Hematopoietic multipotent progenitor cell treated with erythropoietin and hydrocortisone succinate and interleukin-3 and kit ligand, for 6 days (in vitro differentiated cells): ENCODE measurements around the gene TBC1D7.

Source experiments
- DNase-seq: peaks from one replicate; pipeline ENCODE4 v3.0.0-alpha.2; 2015

The TBC1D7 gene

GRCh38 chr6:13290335-13290734 lies 38.0 kb downstream of the TBC1D7 start:
- DNase-seq = peak; percentile 73

DNA sequence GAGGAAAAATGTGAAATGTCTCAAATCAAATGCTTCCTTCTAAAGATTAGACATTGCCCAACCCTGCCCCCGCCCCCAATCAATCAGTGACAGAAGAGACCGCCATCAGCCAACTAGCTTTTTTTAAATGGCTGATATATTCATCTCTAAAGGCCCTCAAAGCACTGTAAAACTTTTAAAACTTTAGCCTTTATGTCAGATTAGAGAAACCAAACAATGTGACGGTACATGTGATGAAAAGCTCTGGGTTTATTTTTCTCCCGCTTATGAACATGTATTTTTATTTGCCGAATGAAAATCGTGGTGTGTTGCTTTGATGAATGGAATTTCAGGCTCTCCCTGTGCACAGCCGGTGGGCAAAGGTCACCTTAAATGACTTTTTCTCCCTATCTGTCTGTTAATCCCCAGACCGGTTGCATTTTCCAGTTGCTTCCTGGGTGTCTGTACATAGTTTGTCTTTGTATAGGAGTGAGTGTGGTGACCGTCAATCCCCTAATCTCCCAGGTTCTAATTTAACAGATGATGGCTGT lies 38.5 kb downstream of the TBC1D7 start:
- DNase-seq = no peak

- no peak for DNase-seq
These were observed 39.4 kb downstream of the TBC1D7 start for GRCh38 chr6:13288969-13289391.

DNA sequence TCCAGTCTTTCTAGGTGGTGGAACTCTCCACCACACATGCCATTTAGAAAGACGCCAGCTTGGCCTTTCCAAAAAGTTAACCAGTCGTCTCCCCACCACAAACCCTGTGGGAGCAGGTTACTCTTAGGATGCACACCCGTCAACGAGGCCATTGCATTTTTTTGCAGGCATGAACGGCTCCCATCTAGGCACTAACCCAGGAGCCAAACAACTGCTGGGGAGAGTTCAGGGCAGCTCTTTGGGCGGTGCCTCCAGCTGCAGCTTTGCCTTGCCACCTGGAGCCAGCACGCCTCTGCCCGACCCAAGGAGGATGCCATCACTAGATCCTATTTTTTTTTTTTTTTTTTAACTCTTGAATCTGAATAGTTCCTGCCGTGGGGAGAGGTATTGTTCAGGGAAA lies 39.9 kb downstream of the TBC1D7 start:
- DNase-seq = no peak

DNA sequence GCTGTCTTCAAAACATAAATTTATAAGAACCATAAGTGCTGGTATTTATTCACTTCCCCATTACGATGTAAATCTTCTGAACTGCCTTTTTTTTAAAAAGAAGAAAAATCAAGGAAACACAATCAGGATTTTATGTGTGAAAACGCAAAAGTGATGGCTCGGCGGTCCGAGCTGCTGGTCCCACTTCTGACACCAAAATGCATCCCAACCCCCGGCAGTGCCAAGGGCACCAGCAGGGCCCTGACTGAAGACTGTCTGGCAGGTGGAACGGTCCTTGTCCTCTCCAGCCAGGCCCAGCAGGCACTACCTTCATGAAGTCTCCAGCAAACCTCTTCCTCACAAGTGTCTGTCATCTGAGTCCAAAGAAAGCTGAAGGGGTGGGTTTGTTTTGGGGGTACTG lies 41.2 kb downstream of the TBC1D7 start:
- no peak for DNase-seq

DNA sequence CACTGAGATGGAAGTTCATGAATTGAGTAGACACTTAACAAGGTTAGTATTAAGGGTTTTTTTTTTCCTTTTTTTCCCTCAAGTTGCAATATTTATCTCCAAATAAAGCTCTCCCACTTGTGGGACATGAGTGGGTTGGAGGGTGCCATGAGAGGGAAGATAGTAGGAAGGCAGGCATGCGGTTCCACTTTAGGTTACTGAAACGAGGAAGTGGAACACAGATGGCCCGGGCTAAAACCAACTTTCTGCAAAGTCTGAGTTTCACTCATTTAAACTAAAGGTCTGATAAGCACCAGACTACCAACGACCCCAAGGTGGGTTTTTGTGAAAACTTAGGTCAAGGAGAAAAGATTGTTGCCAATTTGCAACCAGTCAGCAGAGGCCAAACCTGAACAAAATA lies 42.2 kb downstream of the TBC1D7 start:
- DNase-seq = peak; percentile 32

DNA sequence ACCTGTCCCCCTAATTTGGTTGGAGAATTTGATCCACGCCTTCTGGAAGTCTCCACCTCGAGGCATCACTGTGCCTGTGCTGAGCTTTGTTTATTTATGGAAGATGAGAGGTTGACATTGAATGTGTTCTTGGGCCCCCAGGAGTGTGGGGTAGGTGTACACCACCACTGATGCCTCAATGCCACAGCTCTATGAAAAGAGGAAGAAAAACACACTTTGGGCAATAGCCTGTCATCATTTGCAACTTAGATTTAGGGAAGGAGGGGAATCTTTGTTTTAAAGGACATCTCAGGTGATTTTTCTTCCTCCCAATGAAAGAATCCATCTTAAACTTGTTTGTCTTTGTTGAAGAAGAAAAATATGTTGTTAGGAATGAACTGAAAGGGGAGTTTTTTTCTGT lies 42.6 kb downstream of the TBC1D7 start:
- no peak for DNase-seq

GRCh38 chr6:13284646-13285045 lies 43.7 kb downstream of the TBC1D7 start:
- no peak for DNase-seq

DNA sequence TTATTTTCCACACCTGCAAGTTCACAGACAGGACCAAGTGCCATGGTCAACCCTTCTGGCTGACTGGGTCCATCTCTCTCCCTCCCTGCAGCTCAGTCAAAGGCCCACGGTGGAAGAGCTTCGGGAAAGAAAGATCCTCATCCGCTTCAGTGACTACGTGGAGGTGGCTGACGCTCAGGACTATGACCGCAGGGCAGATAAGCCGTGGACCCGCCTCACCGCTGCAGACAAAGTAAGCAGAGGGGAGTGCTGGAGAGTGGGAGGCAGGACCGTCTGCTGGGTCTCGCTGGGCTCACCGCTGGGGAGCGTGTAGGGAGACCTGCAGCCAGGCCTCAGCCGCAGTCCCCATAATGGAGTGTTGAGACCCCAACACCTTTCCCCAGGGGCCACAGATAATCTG lies 45.0 kb downstream of the TBC1D7 start:
- DNase-seq = no peak

DNA sequence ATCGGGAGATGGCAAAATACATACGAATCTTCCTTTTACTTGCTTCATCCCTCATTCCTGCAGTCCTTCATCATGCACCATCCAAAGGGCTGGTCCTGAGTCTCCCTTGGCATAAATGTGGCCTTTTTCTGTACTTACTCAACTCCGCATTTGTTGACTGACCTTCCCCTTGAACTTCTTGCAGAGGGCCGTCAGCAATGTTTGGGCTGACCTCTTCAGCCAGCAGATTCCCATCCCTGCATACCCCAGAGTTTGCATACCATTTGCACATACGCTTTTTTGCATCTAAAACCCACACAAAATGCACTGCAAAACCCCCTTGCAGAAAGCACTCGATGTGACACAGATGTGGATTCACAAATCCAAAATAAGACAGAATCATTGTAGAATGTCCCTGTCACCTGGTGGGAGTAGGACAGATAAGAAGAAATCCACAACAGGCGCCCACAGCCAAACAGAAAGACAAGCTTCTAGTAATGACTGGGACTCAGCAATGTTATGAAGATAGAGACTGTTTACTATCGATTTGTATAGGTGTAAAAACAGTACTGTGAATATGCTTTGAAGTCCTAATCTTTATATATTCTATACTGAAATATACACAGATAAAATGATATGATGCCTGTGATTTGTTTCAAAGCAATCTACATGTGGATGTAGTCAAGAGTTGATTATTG lies 45.8 kb downstream of the TBC1D7 start:
- DNase-seq = no peak

GRCh38 chr6:13281686-13282085 lies 46.7 kb downstream of the TBC1D7 start:
- no peak for DNase-seq

GRCh38 chr6:13280254-13280653 lies 48.1 kb downstream of the TBC1D7 start:
- peak; percentile 21 for DNase-seq

DNA sequence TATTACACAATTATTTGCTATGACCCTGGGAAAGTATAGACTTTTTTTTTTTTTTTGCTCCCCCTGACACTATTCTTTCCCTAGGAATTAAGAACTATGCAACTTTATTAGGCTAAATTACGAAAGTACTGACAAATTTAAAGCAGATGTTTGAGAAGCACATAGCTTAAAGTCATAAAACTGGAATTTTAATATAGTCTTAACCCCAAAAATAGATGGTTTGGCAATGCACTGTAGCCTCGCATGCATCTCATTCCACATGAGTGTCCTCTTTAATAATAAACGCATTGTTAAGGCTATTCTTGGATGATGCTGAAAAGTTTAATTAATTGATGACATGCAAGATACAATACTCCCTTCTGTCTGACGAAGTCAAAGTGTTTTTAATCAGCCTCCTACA lies 49.3 kb downstream of the TBC1D7 start:
- DNase-seq = no peak

DNA sequence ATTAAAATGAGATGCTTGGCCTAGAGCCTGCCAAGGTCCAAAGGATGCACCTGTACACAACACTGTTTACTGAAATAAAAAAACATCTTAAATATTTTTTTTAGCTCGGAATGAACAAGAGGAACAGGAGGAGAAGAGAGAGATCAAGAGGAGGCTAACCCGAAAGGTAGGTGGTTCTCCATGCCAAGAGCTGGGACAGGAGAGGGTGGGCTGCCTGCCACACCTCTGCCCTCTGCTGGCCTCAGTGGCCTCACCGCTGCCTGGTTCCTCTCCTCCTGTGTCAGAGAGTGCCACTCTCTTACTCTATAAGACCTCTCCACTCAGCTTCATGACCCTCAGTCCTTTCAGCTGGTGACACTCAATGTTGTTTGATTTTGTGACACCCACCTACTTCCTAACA lies 50.2 kb downstream of the TBC1D7 start:
- DNase-seq = peak; percentile 59

GRCh38 chr6:13277231-13277630 lies 51.1 kb downstream of the TBC1D7 start:
- no peak for DNase-seq

DNA sequence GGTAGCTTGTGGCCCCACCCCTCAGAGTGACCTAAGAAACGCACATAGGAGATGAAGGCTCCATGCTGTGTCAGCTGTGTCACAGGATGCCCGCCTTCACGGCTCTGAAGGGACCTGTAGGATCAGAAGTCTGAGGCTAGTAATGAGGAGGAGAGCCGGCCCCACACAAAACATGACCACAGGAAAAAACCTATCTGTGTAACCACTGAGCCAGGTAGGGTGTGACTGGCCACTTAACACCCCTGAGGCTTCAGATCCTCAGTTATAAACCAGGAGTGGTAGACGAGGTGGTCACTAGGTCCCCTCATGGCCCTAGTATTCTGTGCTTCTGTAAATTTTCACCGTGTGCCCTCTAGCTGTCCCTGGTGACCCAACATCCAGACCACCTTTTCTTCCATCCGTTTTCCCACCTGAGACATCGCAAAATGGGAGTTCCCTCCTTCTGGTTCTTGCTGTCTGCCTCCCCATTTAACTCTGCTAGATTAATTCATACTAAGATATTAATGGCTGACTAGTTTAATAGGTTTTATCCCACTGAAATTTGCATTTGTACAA lies 52.8 kb downstream of the TBC1D7 start:
- DNase-seq = no peak

GRCh38 chr6:13274707-13275434 lies 53.5 kb downstream of the TBC1D7 start:
- peak; percentile 29 for DNase-seq

DNA sequence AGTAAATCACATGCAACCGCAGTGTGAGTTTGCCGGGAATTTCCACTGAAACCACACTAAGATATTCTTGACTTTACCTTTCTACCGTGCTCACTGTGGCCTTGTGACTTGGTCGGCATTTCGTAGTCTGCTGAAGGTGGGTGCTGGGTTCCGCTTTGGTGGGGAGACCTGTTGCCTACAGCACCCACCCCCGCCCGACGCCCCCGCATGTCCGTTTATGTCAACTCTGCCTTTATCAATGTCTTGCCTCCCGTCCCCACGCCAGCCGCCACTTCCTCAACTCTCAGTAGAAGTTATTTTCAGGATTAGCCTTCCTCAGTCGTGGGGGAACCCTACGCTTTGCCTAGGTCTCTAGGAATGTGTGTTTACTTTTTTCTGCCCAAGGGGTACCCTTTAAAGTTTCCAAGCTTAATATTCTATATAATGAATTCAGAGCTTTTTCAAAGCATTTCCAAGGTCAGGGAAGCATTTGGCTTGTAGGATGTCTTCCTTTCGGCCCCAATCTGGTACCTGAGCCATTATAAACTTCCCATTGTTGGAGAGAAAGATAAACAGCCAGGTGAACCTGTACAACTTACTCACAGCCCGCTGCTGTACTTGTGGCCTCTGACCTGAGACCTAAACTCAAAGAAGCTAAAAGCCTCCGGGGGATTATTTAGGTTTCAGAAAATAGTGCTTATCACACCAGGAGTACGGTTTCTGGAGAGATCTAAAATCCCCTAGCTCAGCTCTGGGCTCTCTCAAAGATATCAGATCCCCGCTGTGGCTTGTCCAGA lies 54.2 kb downstream of the TBC1D7 start:
- DNase-seq = peak; percentile 66

DNA sequence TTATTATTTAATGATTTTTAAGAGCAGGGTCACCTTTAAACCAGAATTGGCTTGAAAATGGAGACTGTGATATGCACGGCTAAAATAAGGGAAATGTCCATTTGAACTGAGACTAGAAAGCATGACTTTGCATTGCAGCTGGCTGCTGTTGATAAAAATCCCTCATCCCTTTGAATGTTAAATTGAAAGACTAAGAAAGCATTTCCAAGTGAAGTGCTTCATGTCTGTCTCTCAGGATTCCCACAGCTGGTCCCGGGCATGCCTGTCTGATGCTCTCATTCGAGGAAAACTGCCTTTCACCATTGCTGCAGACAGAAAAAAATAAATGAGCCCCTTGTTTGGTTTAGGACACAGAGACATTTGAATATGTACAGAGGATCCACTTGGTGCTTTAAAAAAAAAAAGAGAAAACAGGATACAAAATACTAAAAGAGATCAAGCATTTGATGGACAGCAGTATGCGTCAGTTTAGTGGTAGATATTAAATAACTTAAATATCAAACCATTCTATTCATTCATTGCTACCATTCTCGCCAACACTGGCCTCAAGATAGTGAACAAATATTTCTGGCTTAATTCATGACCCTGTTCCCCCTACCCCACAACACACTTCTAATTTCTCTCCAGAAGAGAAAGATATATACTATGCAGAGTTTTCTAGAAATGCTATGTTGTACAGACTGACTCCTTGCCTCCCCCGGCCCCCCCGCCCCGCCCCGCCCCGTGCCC lies 55.0 kb downstream of the TBC1D7 start:
- DNase-seq = peak; percentile 72

- DNase-seq = peak; percentile 69
These were observed 55.9 kb downstream of the TBC1D7 start for GRCh38 chr6:13272131-13273046.

GRCh38 chr6:13268913-13269518 lies 59.3 kb downstream of the TBC1D7 start:
- no peak for DNase-seq
